ENCODE measurements around the gene CHAF1A.

DNA sequence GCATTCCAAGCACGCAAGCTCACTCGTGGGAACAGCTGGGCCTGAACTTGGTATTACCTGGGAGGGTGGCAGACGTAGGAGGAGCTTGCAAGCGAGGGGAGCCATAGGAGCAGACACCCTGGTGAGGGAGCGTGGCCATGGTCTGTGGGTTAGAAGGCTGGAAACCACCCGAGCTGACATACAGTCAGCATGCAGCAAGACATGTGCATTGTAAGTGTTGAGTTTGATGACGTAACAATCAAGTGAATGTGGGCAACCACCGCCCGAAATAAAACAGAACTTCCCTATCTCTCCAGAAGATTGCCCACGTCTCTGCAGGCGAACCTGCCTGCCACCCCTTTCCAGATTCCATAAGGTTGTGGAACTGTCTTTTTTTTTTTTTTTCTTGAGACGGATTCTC, 28.3 kb downstream of the CHAF1A start:
- no peak for TF ChIP-seq CTCF (tag by site-specific recombination; IDR thresholded peaks at IDR 0.05)
- TF ChIP-seq, protein P1, sequence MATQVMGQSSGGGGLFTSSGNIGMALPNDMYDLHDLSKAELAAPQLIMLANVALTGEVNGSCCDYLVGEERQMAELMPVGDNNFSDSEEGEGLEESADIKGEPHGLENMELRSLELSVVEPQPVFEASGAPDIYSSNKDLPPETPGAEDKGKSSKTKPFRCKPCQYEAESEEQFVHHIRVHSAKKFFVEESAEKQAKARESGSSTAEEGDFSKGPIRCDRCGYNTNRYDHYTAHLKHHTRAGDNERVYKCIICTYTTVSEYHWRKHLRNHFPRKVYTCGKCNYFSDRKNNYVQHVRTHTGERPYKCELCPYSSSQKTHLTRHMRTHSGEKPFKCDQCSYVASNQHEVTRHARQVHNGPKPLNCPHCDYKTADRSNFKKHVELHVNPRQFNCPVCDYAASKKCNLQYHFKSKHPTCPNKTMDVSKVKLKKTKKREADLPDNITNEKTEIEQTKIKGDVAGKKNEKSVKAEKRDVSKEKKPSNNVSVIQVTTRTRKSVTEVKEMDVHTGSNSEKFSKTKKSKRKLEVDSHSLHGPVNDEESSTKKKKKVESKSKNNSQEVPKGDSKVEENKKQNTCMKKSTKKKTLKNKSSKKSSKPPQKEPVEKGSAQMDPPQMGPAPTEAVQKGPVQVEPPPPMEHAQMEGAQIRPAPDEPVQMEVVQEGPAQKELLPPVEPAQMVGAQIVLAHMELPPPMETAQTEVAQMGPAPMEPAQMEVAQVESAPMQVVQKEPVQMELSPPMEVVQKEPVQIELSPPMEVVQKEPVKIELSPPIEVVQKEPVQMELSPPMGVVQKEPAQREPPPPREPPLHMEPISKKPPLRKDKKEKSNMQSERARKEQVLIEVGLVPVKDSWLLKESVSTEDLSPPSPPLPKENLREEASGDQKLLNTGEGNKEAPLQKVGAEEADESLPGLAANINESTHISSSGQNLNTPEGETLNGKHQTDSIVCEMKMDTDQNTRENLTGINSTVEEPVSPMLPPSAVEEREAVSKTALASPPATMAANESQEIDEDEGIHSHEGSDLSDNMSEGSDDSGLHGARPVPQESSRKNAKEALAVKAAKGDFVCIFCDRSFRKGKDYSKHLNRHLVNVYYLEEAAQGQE (tag by site-specific recombination; IDR thresholded peaks at IDR 0.05): no peak
- no peak for TF ChIP-seq ZNF146 (tag by site-specific recombination; IDR thresholded peaks at IDR 0.05)
- TF ChIP-seq ZNF398 (tag by site-specific recombination; IDR thresholded peaks at IDR 0.05): no peak
- no peak for TF ChIP-seq ZNF24 (tag by site-specific recombination; IDR thresholded peaks at IDR 0.05)
- TF ChIP-seq ZNF571 (tag by site-specific recombination; IDR thresholded peaks at IDR 0.05): no peak
- TF ChIP-seq ZNF175 (tag by site-specific recombination; IDR thresholded peaks at IDR 0.05): no peak
- TF ChIP-seq ZNF138 (tag by site-specific recombination; IDR thresholded peaks at IDR 0.05; ENCODE audit: borderline replicate concordance): no peak
- TF ChIP-seq, protein P2, sequence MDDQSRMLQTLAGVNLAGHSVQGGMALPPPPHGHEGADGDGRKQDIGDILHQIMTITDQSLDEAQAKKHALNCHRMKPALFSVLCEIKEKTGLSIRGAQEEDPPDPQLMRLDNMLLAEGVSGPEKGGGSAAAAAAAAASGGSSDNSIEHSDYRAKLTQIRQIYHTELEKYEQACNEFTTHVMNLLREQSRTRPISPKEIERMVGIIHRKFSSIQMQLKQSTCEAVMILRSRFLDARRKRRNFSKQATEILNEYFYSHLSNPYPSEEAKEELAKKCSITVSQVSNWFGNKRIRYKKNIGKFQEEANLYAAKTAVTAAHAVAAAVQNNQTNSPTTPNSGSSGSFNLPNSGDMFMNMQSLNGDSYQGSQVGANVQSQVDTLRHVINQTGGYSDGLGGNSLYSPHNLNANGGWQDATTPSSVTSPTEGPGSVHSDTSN (CRISPR knock-in tag; IDR thresholded peaks at IDR 0.05): no peak

Measured in HEK293 (cell line).